Adipocyte (in vitro differentiated cells): ENCODE measurements around the gene SLC16A3.

ENCODE experiments used
- DNase-seq: peaks from one replicate; pipeline ENCODE4 v3.0.0-alpha.2; 2015; ENCODE audit warnings: low read depth
- H3K27me3 ChIP-seq: replicated peaks from 2 replicates; pipeline ENCODE4 v1.7.0; 2013; ENCODE audit warnings: mild to moderate bottlenecking, low read length, moderate library complexity; ENCODE audit not compliant: control insufficient read depth, insufficient read depth
- H3K36me3 ChIP-seq: 2 replicates; pipeline ENCODE4 v1.7.0; 2013; ENCODE audit warnings: low read length, mild to moderate bottlenecking, moderate library complexity; ENCODE audit not compliant: control insufficient read depth, insufficient read depth, severe bottlenecking
- H3K4me1 ChIP-seq: 2 replicates; pipeline ENCODE4 v1.7.0; 2013; ENCODE audit warnings: mild to moderate bottlenecking, low read length, moderate library complexity; ENCODE audit not compliant: control insufficient read depth, insufficient read depth
- H3K4me3 ChIP-seq: 2 replicates; pipeline ENCODE4 v1.7.0; 2013; ENCODE audit warnings: mild to moderate bottlenecking, low read length, moderate library complexity
- H3K9ac ChIP-seq: 2 replicates; pipeline ENCODE4 v1.7.0; 2013; ENCODE audit warnings: mild to moderate bottlenecking, low read length, moderate library complexity
- H3K9me3 ChIP-seq: 2 replicates; pipeline ENCODE4 v1.7.0; 2013; ENCODE audit warnings: mild to moderate bottlenecking, low read length, moderate library complexity; ENCODE audit not compliant: control insufficient read depth

SLC16A3 gene

DNA sequence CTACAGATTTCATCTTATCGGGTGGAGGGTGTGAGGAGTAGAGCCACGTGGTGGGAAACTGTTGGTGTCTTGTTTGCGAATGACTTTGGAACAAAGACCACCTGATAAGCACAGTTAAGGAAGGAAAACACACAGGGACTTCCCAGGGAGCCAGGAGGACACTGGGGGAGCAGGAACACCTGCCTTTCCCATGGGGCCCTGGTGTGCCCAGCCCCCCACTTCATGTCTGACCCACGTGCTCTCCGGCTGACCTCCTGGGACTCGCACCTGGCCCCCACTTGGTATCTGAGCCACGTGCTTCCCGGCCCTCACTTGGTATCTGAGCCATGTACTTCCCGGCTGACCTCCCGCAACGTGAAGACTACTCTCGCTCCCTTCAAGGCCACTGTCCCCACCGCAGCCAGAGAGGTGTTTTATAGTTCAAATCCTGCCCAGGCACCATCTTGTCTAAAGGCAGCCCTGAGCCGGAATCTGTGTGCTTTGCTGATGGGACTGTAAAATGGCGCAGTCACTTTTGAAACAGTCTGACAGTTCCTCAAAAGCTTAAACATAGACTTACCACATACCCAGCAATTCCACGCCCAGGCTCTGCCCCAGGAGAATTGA, 50.0 kb downstream of the SLC16A3 start:
- no peak overlapping the region for H3K9ac ChIP-seq
- H3K4me3 ChIP-seq, result no peak overlapping the region
- DNase-seq, result no peak
- no peaks in the 10 kb centered on the region for H3K27me3 ChIP-seq
- peaks cover 2% of the 10 kb centered on the region for H3K4me1 ChIP-seq
- no peaks in the 10 kb centered on the region for H3K36me3 ChIP-seq
- no peaks in the 10 kb centered on the region for H3K9me3 ChIP-seq

DNA sequence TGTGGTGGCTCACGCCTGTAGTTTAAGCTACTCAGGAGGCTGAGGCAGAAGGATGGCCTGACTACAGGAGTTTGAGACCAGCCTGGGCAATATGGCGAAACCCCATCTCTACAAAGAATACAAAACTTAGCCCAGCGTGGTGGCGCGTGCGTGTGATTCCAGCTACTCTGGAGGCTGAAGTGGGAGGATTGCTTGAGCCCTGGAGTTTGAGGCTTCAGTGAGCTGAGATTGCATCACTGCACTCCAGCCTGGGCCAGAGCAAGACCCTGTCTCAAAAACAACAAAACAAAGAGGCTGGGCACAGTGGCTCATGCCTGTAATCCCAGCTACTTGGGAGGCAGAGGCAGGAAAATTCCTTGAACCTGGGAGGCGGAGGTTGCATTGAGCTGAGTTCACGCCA, 51.7 kb downstream of the SLC16A3 start:
- Histone ChIP-seq H3K36me3 (no peaks in the 10 kb centered on the region), H3K9ac (no peak overlapping the region), H3K4me3 (no peak overlapping the region), H3K27me3 (no peaks in the 10 kb centered on the region), H3K9me3 (no peaks in the 10 kb centered on the region), H3K4me1 (no peaks in the 10 kb centered on the region)
- DNase-seq, result no peak

DNA sequence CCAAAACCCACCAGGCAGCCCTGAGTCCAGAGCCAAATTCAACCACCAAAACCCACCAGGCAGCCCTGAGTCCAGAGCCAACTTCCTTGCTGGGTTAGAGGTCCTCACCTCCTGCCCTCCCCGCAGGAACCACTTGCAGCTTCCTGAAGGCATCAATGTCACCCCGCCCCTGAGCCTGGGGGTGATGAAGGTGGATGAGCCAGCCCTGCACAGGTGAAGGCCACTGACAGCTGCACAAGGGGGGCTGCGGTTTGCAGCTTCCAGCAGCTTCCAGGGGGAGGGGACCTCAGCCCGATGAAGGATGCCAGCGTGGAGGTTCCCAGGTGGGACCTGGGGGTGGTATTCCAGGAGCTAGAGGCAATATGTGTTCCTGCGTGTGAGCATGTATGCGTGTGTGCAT, 52.2 kb downstream of the SLC16A3 start:
- Histone ChIP-seq H3K4me1 (no peaks in the 10 kb centered on the region), H3K4me3 (no peak overlapping the region), H3K36me3 (no peaks in the 10 kb centered on the region), H3K9ac (no peak overlapping the region), H3K27me3 (no peaks in the 10 kb centered on the region), H3K9me3 (no peaks in the 10 kb centered on the region)
- DNase-seq, result no peak

DNA sequence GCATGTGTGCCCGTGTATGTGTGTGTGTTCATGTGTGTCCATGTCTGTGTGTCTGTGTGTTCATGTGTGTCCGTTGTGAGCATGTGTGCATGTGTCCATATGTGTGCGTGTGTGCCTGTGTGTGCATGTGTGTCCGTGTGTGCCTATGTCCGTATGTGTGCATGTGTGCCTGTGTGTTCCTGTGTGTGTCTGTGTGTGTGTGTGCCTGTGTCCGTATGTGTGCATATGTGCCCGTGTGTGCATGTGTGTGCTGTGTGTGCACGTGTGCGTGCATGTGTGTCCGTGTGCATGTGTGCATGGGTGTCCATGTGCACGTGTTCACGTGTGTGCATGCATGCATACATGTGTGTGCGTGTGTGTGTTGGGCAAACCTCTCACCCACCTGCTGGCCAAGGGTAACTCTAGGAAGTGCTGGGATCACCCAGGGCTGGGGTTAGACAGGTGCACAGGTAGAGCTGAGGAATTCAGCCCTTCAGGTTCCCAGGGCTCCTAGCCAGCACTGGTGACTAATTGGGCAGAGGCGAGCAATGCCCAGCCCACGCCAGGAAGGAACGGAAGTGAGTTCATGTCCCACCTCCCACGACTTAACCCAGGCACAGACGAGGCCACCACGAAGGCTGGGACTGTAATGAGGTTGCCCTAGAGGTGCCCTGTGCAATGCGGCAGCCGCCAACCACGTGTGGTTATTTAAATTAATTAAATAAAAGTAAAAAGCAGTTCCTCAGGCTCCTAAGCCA, 52.8 kb downstream of the SLC16A3 start:
- no peak overlapping the region for H3K4me3 ChIP-seq
- H3K36me3 ChIP-seq, result no peaks in the 10 kb centered on the region
- no peak for DNase-seq
- H3K4me1 ChIP-seq, result no peaks in the 10 kb centered on the region
- no peaks in the 10 kb centered on the region for H3K27me3 ChIP-seq
- no peak overlapping the region for H3K9ac ChIP-seq
- no peaks in the 10 kb centered on the region for H3K9me3 ChIP-seq

DNA sequence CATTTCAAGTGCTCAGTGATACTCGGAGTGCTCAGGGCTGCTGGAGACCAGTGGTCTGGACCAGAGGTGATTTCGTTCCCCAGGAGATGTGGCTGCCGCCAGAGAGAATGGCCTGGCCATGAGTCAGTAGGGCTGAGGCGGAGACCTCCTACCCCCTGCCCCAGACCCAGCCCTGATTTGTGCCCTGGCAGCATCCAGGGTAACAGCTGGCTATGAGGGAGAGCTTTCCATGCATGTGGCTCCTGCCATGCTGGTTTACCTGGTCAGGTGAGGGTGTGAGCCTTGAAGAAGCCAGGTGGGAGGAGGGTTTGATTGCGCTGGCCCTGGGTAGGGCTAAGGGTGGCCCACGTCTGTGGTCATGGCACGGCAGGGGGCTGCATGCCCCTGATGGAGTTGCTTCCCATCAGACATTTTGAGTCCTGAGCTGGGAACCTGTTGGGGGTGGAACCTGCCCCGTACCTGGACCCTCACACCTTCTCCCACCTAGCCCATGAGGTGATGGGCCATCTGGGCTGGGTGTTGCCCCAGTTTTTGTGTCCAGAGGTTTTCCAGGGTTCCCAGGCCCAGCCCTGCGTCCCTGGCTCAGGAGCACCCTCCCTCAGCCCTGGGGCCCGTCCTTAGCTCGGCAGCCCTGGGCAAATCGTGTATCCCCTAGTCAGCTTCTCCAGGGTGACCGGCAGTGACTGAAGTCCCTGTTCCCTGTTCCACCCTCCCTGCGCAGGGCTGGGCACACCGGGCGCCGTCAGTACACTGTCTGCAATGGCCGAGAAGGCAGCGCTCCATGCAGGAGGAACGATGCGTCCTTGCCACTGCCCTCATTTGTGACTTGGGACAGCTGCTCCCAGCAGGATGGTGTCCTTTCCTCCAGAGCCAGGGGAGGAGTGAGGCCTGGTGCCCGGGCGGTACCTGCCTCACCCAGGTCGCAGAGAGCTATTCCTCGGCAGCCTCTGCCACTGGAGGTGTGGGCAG, 53.7 kb downstream of the SLC16A3 start:
- DNase-seq, result no peak
- Histone ChIP-seq H3K9me3 (no peaks in the 10 kb centered on the region), H3K27me3 (no peaks in the 10 kb centered on the region), H3K36me3 (no peaks in the 10 kb centered on the region), H3K4me3 (no peak overlapping the region), H3K4me1 (peaks cover under 1% of the 10 kb centered on the region), H3K9ac (no peak overlapping the region)

DNA sequence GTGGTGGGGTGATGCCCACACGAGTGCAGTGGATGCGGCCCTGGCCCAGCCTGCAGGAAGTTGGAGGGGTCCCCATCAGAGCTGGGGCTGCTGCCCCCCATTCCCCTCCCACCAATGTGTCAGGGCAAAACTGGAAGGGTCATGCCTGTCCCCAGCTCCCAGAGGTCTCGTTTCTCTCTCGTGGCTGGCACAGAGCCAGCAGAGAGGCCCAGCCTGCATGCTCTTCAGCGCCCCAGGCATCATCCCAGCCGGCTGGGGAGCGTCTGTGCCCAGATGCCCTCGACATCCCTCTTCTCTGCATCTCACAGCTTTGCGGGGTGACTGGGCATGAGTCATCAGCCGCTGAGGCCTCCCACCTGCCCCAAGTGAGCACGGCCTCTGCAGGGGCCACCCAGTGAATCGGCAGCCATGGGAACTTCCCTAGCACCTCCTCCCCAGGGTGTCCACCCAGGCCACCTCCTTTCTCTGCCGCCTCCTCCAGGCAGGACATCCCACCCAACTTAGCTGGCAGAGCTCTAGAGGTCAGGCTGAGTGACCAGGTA, 54.4 kb downstream of the SLC16A3 start:
- H3K9ac ChIP-seq, result no peak overlapping the region
- H3K27me3 ChIP-seq, result no peaks in the 10 kb centered on the region
- DNase-seq, result peak; percentile 67
- H3K4me1 ChIP-seq, result peaks cover 5% of the 10 kb centered on the region
- no peaks in the 10 kb centered on the region for H3K36me3 ChIP-seq
- no peak overlapping the region for H3K4me3 ChIP-seq
- H3K9me3 ChIP-seq, result no peaks in the 10 kb centered on the region

DNA sequence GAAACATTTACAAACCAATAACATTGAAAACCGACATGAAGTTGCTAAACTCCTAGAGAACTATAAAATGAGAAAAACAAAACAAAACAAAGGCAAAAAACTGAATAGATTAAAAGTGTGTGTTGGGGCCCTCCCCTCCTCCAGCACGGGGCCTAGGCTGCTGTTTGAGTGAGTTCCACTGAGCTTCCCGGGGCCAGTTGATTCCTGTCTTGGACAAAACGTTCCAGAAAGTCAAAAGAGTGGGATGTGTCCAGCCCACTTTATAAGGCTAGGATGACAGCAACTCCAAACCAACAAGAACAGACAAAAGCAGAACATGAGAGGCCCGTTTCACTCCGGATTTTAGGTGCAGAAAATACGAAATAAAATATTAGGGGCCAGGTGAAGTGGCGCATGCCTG, 56.3 kb downstream of the SLC16A3 start:
- Histone ChIP-seq H3K9me3 (no peaks in the 10 kb centered on the region), H3K9ac (no peak overlapping the region), H3K4me1 (peaks cover 5% of the 10 kb centered on the region), H3K4me3 (no peak overlapping the region), H3K36me3 (no peaks in the 10 kb centered on the region), H3K27me3 (no peaks in the 10 kb centered on the region)
- no peak for DNase-seq

DNA sequence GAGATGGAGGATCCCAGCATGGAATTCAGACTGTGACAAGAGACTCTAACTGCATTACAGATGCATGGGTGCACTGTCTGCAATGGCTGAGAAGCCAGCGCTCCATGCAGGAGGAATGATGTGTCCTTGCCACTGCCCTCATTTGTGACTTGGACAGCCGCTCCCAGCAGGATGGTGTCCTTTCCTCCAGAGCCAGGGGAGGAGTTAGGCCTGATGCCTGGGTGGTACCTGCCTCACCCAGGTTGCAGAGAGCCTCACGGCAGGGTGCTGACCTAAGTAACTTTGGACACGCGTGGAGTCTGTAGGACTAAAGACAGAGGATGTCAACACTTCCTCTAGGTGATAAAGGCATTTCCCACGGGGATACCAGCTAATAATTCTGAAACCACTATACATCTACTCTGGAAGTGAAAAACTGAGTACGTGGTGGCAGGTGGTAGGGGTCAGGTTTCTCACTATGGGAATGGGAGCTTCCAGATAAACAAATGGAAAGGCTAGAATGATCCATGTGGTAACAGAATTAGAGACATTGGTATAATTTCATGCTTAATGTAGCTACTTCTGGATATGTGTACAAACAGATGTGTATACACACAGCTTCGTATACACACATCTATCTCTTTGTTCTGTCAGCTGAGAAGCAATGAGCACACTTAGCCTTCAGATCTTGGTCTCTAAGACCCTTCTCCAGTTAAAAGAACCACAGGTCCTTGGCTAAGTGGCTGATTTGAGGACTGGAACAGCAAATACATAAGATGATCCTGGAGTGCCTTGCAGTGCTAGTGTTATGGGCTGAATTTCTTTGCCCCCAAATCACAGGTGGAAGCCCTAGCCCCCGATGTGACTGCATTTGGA, 58.4 kb downstream of the SLC16A3 start:
- Histone ChIP-seq H3K9me3 (no peaks in the 10 kb centered on the region), H3K27me3 (no peaks in the 10 kb centered on the region), H3K4me1 (peaks cover 9% of the 10 kb centered on the region), H3K36me3 (no peaks in the 10 kb centered on the region), H3K9ac (peak overlapping the region; percentile 19), H3K4me3 (no peak overlapping the region)
- DNase-seq, result no peak

DNA sequence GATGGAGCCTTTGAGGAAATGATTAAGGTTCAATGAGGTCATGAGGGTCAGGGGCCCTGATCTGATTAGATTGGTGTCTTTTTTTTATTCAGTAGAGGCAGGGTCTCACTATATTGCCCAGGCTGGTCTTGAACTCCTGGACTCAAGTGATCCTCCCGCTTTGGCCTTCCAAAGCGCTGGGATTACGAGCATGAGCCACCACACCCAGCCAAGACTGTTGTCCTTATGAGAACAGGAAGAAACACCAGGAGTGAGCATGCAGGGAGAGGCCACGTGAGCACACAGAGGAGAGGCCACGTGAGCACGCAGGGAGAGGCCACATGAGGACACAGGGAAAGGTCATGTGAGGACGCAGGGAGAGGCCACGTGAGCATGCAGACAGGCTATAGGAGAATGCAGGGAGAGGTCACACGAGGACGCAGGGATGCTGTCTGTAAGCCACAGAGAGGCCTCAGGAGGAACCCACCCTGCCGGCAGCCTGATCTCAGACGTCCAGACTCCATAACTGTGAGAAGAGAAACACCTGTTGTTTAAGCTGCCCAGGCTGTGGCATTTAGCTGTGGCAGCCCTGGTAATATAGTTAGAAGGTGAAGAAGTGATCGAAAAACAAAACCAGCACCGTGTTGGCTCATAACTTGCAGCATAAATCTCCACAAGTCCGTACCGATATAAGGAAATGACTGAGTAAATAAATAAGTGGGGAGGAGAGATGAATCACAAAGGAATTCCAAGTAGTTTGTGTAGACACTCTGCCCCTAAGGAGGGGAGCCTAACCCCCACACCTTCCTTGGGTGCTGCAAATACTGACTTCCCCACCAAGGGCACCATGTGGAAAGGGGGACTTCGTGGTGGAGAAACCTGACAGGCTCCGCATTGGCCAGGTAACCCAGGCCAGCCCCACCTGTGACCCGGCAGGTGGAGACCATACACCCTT, 59.3 kb downstream of the SLC16A3 start:
- Histone ChIP-seq H3K9ac (peak overlapping the region; percentile 19), H3K36me3 (no peaks in the 10 kb centered on the region), H3K27me3 (no peaks in the 10 kb centered on the region), H3K4me1 (peaks cover 9% of the 10 kb centered on the region), H3K9me3 (no peaks in the 10 kb centered on the region), H3K4me3 (no peak overlapping the region)
- DNase-seq, result peak; percentile 29
